ENCODE measurements around the gene COL21A1.

The COL21A1 gene

DNA sequence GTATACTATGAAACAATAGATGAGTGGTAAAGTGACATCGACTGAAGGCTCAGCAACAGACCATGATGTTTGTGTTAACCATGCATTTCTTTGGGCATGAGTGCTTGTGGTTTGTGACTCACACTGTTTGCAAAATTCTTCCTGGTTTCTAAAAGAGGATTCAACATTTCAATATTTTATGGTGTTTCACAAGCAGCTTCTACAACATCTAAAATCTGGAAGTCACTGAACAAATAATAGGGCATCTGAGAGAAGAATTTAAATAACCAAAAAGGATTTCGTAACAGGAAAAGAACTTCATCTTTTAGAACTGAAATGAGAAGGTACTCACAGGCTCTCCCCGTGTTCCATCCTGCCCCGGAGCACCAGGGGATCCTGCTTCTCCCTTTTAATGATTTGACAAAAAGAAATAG is 146.2 kb downstream of the COL21A1 start:
- DNase-seq, result no peak

DNA sequence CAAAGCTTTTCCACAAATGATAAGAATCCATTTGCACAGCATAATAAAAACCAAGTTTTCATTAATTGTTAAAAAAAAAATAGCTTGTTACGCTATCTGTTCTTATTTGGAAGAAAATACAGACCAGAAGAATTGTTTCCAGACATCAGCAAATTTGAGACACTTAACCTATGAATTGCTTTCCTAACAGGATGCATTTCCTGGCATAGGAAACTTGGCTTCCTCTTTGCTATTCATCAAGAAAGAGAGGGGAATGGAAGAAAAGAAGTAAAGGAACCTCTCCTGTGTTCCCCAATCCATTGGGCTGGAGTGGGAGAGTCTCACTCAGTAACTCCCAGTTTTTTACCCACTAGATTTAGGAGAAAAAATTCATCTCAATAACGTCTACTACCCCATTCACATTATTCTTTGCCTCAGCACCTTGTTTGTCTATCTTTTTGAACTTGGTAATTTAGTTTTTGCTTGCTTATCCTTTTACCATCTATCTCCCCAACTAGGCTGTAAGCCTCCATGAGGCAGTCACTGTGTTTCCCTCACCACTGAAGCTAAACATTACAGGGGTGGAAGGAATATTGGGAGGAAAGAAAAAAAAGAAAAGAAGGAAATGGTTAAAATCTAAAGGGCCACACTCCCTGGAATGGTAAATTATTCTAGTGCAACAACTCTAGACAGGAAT is 150.3 kb downstream of the COL21A1 start:
- no peak for DNase-seq

DNA sequence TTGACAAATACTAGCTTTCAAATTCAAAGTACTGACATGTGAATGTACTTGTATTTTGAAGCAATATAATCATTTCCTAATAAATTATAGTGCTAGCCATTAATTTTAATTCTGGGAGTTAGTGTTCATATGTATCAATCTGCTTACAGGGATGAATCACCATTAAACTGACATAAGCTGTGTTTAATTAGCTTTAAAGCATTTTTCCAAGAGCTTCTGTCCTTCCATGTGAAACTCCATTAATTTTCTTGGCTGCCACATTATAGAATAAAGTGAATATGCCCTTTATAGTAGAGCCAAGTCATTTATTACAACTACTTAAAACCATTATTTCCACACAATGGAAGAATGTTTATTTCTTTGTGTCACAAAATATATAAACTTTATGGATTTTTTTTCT is 150.8 kb downstream of the COL21A1 start:
- no peak for DNase-seq

DNA sequence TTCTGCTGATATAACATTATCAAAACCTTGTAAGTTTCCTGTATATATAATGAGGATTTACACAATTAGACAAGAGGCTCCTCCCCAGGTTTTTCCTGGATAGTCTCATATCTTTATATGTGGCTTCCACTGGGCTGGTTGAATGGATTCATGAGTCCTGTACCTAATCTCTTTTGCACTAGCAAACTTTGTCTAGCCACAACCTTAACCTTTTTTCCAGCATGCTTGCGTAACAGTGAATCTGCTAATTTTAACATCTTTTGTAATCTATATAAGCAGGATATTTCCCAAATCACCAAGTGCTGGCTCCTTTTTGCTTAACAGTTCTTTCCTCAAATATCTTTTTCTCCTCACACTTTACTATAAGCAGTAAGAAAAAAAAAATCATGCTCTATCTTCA is 153.6 kb downstream of the COL21A1 start:
- DNase-seq, result no peak

DNA sequence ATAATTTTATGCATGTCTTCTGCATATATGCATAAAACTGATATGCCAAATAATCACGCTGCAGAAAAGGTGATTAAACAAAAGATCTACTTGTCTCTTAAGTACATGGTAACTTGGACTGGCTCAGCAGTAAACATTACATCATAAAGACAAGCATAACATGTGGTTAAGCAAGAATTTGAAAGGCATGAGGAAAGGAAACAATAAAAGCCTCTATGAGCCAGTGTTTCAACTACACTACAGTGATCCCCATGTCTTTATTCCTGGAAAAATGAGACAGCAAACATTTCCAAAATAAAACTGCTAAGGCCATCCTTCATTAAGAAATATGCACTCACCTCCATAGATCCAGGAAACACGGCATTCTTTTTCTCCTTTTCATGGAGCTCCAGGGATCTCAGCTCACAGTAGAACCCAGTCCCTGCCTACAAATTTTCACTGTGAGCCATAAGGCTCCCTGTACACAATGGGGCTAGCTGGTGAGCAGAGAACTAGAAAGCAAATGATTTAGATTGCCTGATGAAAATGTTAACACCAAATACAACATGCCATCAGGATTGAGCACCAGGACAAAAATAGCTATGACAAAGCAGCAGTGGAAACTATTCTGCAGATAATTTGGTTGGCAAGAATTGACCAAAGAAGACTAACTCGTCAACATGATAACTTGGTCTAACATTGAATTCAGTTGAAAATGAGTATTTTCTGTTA is 156.1 kb downstream of the COL21A1 start:
- DNase-seq, result no peak

DNA sequence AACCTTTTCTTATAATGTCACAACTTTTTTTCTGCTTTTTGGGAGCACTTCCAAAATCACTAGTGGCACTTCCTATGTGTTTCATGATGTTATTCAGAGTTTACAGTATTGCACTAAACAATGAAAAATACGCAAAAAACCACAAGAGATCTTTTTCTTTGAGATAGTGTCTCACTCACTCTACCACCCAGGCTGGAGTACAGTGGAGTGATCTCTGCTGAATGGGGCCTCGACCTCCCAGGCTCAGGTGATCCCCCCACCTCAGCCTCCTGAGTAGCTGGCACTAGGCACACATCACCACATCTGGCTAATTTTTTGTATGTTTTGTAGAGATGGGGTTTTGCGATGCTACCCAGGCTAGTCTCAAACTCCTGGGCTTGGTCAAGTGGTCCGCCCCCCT is 158.7 kb downstream of the COL21A1 start:
- no peak for DNase-seq

DNA sequence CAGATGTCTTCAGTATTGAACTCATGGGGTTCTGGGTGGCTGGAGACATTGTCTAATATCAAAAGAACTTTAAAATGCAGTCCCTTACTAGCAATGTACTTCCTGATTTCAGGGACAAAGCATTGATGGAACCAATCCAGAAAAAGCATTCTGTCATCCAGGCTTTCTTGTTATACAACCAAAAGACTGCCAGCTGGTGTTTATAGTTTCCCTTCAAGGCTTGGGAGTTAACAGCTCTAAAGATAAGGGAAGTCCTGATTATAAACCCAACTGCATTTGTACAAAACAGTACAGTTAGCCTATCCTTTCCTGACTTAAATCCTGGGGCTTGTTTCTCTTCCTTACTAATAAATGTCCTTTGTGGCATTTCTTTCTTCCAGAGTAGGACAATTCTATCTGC is 160.0 kb downstream of the COL21A1 start:
- no peak for DNase-seq

DNA sequence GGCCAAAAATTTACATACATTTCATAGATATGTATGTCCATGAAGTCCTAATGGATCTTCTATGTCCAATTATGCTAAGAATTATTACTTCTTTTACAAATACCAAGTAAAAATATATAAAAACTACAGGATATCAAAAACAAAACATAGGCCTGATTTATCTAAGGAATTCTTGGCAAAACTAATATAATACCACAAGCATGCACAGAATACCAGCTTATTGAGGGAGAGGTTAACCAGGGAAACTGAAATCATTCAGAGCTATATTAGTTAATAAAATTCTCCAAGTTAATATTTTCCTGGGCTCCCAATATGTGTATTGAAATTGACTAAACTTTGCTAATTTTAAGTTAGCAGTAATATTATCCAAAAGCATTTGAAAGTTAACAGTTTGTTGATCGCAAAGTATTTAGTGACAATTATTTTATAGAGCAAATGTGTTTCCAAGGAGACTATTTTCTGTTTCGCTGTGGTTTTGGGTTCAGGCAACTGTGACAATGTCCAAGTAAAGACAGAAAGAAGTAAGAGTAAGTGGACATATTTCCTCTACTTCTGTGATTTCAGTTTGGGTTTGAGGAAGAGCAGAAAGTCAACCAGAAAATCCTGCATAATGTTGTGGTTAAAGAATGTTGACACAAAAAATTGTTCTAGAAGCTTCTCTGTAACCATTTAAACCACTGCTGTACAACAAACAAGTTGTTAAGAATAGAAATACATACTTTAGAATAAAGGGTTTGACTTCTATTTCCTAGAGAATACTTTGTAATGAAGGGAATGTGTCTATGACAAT is 167.4 kb downstream of the COL21A1 start:
- no peak for DNase-seq

DNA sequence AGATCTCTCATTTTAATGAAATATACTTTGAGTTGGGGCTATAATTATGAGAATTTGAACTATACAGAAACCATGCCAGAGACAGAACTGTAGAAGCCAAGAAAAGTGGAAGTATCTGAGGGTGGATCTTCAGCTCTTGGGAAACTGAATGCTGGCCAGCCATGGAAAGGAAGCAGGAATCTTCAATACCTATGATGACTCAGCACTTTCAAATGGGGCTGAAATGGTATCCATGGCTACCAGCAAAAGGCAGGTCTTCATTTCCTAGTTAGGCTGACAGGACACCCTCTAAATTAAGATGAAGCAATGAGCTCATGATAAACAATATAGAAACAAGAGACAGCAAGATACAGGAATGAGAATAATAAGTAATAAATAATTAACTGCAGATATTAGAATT is 171.3 kb downstream of the COL21A1 start:
- no peak for DNase-seq

DNA sequence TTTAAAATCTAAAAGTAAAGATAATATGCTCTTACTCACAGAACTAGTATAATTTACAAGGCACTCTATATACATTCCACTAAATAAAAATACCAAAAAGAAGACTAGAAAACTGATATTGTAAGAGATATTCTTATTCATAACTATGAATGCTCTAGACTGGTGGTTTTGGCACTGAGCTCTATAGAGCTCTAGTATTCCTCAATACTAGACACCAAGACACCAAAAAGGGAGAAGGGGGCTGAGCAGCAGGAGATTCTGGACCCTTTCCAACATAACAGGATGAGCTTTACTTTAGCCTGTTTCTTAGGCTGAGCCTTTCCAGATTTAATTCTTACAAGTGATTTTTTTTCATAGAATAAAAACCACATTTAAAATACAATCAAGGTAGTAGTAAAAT is 173.6 kb downstream of the COL21A1 start:
- DNase-seq, result no peak

DNA sequence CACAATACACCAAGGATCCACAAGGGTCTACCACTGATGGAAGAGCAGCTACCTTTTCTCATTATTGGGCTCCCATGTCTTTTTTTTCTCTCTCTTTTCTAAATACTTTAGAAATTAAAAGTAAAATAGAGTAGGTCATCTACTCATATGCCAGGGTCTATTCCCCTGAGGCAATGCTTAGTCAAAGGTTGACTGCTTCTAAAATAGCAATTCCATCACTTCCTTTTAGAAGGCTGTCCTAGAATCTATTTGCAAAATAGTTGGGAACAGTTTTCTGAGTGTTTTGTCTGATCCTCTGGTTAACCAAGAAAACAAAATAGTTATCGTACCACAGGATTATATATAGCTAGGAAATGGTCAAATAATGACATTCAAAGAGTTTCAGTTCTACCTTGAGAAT is 174.1 kb downstream of the COL21A1 start:
- no peak for DNase-seq

DNA sequence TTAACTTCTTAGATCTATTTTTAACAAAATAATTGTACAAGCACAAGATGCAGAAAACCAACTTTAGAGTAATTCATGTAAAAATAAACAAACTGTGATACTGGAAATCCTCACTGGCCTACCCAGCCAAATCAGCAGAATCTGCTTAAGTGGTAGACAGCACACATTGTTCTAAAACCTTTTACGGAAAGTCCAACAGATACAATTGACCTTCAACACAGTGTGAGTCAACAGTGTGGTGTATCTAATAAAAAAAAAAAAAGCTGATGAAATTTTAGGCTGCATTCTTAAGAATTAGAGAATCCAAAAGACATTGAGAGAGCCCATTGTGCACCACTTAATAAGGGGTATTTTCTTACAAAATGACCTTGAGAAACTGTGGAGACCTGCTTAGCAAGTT is 174.5 kb downstream of the COL21A1 start:
- no peak for DNase-seq

DNA sequence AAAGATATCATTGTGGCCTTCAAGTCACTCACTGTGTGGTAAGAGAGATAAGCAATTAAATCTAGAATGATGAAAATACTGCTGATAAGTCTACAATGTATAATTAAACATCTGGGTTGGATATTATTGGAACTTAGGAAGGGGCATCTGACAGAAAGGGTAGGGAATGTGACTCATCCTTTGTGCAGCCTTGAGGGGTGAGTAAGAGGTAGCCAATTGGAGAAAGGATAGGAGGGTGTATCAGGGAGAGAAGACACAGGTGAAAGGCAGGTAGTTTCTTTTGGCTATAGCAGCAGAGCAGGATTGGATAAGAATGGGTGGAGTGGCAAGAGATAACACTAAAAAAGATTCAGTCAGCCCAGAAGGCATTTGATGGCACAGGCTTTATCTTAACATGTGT is 182.0 kb downstream of the COL21A1 start:
- DNase-seq, result no peak

DNA sequence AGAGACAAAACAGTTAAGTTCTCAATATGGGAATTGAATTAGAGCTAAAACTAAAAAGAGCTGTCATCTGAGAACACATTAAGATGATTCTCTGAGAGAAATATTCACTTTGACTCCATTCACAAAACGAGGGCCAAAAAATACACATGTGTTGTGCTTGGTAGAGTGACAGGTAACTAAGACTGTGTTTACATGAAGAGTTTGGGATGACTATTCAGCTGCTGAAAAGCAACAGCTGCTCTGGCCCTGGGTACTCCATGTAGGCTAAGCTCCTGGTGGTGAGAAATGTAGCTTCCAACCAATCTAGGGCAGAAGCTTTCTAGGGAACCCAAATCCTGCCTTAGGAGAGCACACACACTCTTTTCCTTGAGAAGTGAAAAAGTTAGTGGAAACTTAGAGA is 184.5 kb downstream of the COL21A1 start:
- DNase-seq, result no peak

DNA sequence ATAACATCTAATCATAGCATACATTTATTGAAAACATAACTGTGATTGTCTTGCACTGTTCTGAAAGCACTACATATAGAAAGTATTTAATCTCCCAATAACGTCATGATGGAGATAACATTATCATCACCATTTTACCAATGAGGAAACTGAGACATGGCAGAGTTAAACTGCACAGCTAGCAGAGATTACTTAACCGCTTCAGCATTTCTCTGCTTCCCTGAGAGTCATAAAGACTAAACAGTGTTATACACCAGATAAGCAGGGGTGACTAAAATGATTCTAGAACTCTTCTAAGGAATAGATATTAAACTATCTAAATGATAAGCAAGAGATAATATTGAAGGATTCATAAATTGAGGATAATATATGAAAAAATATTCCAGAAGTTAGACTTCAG is 188.7 kb downstream of the COL21A1 start:
- DNase-seq, result no peak

DNA sequence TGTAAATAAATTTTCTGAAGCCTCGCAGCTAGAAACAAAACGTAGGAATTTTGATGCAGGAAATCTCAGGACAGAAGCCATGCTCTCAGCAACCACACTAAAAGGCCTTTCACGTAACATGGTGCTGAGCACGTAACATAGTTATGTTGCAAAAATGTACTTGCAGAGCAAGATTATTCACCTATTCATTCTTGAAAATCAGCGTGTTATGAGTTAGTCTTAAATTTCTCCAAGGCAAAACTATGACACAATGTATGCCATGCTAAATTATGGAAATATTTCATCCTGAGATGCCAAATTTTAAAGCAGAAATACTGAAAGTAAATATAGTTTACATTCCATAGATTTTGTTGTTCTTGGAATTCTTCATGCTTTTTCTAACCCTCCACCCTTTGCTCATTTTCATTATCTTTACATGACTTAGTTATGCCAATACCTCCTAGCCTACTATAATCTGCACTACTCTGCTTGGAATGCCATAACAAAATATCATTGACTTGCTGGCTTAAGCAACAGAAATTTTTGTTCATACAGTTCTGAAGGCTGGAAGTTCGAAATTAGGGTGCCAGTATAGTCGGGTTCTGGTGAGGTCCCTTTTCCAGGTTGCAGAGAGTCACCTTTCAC is 192.2 kb downstream of the COL21A1 start:
- no peak for DNase-seq

DNA sequence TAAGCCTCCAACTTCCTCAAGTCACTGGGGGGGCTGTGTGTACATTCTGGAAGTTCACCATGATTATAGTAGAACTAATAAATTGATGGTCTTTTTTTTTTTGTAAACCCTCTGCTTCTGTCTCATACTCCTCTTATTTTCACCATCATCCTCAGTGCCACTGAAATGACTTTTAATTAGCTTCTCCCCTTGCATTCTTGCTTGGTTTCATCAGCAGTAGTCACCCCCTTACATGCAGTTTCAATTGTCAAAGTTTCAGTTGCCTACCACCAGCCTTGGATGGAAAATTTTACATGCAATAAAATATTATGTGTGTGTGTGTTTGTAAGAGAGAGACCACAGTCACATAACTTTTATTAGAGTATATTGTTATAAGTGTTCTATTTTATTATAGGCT is 196.2 kb downstream of the COL21A1 start:
- no peak for DNase-seq

DNA sequence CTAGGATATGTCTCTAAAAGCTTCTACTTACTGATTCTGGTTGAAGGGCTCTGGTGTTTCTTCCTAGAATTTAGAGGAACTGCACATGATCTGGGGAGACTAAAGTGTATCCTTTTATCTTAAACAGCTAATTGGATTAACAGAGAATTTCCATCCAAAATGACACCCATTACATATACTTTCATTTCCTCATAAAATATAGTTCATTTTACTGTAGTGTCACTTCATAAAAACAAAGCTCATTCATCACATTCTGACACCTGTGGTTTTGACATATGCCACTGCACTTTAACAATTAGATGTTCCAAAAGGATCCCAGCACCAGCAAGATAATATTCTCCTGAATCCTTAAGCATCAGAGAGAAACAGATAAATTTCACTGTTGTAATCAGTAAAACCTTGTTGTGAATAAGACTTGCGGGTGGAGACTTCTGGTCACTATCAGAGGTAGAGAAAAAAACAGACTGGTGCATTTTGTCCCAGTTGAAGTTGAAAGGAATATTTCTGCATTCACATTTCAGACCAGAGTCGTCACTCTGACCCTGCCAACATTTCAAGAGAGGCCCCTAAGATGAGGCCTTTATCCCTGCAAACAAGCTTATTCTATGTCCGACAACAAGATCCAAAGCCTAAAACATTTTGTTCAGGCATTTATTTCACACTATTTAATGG is 196.7 kb downstream of the COL21A1 start:
- DNase-seq, result no peak

DNA sequence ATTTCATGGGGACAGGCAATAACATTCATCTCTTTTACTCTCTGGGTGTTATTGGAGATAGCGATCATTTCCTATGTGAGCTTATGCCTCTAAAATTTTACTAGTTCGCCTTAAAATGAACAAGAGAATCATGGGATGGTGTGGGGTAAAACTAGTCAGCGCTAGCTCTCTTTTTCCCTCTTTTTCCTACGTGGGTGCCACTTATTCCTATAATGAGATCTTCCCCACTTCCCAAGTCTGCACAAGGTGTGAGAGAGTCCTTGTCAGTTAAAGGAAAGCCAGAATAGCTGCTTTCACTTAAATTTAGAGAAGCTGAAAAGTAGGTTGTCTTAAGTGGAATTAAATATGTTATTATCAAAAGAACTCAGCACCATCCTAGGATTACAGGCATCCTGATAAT is 198.8 kb downstream of the COL21A1 start:
- DNase-seq, result no peak

DNA sequence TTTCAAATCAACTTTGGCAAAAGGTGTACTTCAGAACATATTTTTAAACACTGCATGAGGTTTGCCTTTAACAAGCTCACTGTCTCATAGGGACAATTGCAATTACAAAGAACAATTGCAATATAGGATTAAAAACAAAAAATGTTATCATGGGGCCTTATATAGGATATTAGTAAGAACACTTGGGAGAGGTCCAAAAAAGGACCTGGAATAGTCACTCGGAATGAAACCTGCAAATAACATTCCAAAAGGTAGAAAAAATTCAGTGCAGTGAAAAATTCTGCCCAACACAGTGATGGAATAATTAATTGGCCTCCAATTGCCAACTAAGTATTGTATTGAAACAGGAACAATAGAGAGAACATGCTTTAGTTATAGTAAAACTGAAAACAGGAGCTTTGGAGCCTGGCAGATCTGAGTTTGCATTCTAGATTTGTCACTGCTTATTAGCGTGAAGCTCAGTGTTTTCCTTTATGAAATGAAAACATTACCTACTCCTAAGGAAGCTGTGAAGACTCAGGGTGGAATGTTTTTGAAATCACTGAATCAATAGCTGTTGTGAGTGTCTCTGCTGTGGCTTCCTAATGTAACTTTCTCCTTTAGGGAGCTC is 199.3 kb downstream of the COL21A1 start:
- DNase-seq, result no peak

DNA sequence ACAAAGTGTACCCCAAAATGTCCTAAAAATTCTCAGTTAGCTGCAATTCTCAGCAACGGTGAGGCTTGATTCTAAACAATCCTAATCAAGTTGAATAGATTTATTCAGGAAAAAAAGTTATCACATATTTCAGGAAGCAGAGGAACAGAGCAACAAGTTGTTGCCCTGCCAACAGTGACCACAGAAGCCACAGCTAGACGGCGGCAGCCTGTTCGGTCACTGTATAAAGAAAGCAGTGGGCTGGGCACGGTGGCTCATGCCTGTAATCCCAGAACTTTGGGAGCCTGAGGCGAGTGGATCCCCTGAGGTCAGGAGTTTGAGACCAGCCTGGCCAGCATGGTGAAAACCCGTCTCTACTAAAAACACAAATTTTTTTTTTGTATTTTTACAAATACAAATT is 200.8 kb downstream of the COL21A1 start:
- no peak for DNase-seq

DNA sequence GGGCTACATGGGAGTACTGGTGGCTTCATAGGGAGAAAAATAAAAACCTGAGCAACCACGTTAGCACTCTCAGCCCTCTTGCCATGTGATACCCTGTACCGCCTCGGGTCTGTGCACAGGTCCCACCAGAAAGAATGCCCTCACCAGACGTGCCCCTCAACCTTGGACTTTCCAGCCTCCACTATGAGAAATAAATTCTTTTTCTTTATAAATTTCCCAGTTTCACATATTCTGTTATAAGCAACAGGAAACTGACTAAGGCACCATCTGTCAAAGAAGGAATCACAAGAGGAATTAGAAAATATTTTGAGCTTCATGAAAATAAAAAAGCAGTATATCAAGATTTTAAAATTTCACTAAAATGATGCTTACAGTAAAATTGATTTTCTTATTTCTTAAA is 203.6 kb downstream of the COL21A1 start:
- DNase-seq, result no peak

DNA sequence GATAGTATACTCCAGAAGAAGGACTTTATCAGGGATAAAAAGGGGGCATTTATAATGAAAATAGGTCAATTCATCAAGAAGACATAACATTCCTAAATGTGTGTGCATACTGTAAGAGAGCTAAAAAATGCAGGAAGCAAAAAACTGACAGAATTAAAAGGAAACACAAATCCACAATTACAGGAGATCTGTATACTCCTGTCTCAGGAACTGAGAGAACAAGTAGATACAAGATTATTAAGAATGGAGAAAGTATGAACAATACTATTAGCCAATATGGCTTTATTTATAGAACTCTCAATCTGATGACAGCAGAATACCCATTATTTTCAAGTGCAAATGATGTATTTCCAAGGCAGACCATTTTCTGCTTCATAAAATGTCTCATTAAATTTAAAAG is 204.3 kb downstream of the COL21A1 start:
- no peak for DNase-seq

Data from stimulated activated naive CD4-positive, alpha-beta T cell (primary cell).